Measurements from ENCODE around the gene NFIX. TPM values are rescaled to one million over a fixed set of nuclear protein-coding genes. Genes with fewer than 3 reads are reported as not detected.

NFIX gene
- total and polyA plus RNA-seq, 9 of the 15 experiments (the other 6 are each of a cell fraction or from before 2014, with no cell fraction given) = 0.28 to 26.8 (median 5.4) TPM

DNA sequence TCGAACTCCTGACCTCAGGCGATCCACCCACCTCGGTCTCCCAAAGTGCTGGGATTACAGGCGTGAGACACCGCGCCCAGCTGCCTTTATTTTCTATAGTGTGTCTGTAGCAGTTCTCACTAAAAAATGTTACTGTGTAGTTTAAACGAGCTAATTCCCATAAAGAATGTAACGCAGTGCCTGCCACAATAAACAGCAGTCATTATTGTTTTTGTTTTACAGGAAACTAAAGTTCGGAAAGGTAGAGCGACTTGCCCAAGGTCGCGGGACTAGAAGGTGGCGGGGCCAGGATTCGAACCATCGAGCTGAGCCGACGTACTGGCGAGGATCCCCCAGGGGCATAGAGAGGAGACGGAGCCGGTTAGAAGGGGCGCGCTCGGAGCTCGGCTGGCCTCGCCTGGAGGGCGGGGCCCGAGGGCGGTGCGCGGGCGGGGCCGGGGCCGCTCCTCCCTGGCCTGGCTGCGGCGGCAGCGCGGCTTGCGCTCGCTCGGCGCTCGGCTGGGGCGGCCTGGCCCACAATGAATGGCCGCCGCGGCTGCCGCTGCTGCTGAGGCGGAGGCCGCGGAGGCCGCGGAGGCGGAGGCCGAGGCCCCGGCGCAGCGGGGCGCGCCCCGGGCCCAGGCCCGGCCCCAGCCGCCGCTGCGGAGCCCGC, 122.6 kb downstream of the NFIX start, which contains the start of gene NACC1 (continued):
- TF ChIP-seq, protein P1, sequence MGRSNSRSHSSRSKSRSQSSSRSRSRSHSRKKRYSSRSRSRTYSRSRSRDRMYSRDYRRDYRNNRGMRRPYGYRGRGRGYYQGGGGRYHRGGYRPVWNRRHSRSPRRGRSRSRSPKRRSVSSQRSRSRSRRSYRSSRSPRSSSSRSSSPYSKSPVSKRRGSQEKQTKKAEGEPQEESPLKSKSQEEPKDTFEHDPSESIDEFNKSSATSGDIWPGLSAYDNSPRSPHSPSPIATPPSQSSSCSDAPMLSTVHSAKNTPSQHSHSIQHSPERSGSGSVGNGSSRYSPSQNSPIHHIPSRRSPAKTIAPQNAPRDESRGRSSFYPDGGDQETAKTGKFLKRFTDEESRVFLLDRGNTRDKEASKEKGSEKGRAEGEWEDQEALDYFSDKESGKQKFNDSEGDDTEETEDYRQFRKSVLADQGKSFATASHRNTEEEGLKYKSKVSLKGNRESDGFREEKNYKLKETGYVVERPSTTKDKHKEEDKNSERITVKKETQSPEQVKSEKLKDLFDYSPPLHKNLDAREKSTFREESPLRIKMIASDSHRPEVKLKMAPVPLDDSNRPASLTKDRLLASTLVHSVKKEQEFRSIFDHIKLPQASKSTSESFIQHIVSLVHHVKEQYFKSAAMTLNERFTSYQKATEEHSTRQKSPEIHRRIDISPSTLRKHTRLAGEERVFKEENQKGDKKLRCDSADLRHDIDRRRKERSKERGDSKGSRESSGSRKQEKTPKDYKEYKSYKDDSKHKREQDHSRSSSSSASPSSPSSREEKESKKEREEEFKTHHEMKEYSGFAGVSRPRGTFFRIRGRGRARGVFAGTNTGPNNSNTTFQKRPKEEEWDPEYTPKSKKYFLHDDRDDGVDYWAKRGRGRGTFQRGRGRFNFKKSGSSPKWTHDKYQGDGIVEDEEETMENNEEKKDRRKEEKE (IDR thresholded peaks at IDR 0.05; ENCODE audit: borderline replicate concordance in 1 of 2, control insufficient read depth in 1 of 2, low read depth in 2 of 2, low read length in 1 of 2) = peak in 1 of 2 experiments; percentile 68; a peak in 1 of 4 replicates
- peak; percentile 65 for TF ChIP-seq MTA3 (IDR thresholded peaks at IDR 0.05; ENCODE audit: borderline replicate concordance)
- TF ChIP-seq, protein P2, sequence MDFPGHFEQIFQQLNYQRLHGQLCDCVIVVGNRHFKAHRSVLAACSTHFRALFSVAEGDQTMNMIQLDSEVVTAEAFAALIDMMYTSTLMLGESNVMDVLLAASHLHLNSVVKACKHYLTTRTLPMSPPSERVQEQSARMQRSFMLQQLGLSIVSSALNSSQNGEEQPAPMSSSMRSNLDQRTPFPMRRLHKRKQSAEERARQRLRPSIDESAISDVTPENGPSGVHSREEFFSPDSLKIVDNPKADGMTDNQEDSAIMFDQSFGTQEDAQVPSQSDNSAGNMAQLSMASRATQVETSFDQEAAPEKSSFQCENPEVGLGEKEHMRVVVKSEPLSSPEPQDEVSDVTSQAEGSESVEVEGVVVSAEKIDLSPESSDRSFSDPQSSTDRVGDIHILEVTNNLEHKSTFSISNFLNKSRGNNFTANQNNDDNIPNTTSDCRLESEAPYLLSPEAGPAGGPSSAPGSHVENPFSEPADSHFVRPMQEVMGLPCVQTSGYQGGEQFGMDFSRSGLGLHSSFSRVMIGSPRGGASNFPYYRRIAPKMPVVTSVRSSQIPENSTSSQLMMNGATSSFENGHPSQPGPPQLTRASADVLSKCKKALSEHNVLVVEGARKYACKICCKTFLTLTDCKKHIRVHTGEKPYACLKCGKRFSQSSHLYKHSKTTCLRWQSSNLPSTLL (IDR thresholded peaks at IDR 0.05) = no peak
- TF ChIP-seq FIP1L1 (IDR thresholded peaks at IDR 0.05; ENCODE audit: low read depth, low read length, poor library complexity, severe bottlenecking) = no peak
- TF ChIP-seq, protein P3, sequence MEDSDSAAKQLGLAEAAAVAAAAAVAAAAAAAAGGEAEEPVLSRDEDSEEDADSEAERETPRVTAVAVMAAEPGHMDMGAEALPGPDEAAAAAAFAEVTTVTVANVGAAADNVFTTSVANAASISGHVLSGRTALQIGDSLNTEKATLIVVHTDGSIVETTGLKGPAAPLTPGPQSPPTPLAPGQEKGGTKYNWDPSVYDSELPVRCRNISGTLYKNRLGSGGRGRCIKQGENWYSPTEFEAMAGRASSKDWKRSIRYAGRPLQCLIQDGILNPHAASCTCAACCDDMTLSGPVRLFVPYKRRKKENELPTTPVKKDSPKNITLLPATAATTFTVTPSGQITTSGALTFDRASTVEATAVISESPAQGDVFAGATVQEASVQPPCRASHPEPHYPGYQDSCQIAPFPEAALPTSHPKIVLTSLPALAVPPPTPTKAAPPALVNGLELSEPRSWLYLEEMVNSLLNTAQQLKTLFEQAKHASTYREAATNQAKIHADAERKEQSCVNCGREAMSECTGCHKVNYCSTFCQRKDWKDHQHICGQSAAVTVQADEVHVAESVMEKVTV (CRISPR knock-in tag; IDR thresholded peaks at IDR 0.05) = no peak
- no peak for TF ChIP-seq ZNF644 (tag; IDR thresholded peaks at IDR 0.05; ENCODE audit: low read depth)
- TF ChIP-seq POLR2H (tag; IDR thresholded peaks at IDR 0.05; ENCODE audit: low read depth) = no peak
- TF ChIP-seq, protein P4, sequence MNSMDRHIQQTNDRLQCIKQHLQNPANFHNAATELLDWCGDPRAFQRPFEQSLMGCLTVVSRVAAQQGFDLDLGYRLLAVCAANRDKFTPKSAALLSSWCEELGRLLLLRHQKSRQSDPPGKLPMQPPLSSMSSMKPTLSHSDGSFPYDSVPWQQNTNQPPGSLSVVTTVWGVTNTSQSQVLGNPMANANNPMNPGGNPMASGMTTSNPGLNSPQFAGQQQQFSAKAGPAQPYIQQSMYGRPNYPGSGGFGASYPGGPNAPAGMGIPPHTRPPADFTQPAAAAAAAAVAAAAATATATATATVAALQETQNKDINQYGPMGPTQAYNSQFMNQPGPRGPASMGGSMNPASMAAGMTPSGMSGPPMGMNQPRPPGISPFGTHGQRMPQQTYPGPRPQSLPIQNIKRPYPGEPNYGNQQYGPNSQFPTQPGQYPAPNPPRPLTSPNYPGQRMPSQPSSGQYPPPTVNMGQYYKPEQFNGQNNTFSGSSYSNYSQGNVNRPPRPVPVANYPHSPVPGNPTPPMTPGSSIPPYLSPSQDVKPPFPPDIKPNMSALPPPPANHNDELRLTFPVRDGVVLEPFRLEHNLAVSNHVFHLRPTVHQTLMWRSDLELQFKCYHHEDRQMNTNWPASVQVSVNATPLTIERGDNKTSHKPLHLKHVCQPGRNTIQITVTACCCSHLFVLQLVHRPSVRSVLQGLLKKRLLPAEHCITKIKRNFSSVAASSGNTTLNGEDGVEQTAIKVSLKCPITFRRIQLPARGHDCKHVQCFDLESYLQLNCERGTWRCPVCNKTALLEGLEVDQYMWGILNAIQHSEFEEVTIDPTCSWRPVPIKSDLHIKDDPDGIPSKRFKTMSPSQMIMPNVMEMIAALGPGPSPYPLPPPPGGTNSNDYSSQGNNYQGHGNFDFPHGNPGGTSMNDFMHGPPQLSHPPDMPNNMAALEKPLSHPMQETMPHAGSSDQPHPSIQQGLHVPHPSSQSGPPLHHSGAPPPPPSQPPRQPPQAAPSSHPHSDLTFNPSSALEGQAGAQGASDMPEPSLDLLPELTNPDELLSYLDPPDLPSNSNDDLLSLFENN (IDR thresholded peaks at IDR 0.05; ENCODE audit: low read depth in 2 of 2, low read length in 2 of 2) = peak in 1 of 2 experiments; percentile 92; a peak in 2 of 4 replicates
- peak; percentile 27 for TF ChIP-seq HNRNPLL (IDR thresholded peaks at IDR 0.05; ENCODE audit: low read depth, low read length, poor library complexity, severe bottlenecking)
- TF ChIP-seq, protein P5, sequence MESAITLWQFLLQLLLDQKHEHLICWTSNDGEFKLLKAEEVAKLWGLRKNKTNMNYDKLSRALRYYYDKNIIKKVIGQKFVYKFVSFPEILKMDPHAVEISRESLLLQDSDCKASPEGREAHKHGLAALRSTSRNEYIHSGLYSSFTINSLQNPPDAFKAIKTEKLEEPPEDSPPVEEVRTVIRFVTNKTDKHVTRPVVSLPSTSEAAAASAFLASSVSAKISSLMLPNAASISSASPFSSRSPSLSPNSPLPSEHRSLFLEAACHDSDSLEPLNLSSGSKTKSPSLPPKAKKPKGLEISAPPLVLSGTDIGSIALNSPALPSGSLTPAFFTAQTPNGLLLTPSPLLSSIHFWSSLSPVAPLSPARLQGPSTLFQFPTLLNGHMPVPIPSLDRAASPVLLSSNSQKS (CRISPR knock-in tag; IDR thresholded peaks at IDR 0.05) = no peak
- TF ChIP-seq ZNF217 (CRISPR knock-in tag; IDR thresholded peaks at IDR 0.05) = no peak
- TF ChIP-seq IRF2 (CRISPR knock-in tag; IDR thresholded peaks at IDR 0.05) = no peak
- TF ChIP-seq POLR2AphosphoS5 (IDR thresholded peaks at IDR 0.05; ENCODE audit: control insufficient read depth, insufficient read depth, low read depth, low read length) = peak; percentile 38; the same call in 1 of the 2 replicates
- TF ChIP-seq SRSF9 (IDR thresholded peaks at IDR 0.05; ENCODE audit: borderline replicate concordance, low read depth, low read length) = no peak
